GM10248 (cell line): ENCODE results near the gene STIM2.
A peak's percentile ranks its signal among the peaks of the same experiment; 100 is the strongest.

ENCODE experiments used
- CTCF ChIA-PET: fragments of 300-600 bp; sonication (Branson Sonifier 250); formaldehyde crosslinking; extraction: SDS; loops from one replicate; lab custom pipeline; 2021; ENCODE audit warnings: antibody characterized with exemption; lab: Yijun Ruan, JAX
- POLR2A ChIA-PET: fragments of 350-650 bp; sonication (Branson Sonifier 250); formaldehyde crosslinking; extraction: SDS; loops from one replicate; lab custom pipeline; 2020; ENCODE audit warnings: antibody characterized with exemption; lab: Yijun Ruan, JAX
- DNase-seq: peaks from one replicate; pipeline ENCODE4 v3.0.0; 2012; ENCODE audit errors: extremely low spot score
- CTCF ChIP-seq: IDR thresholded peaks from 2 replicates; pipeline ENCODE4 v1.5.1; 2012; ENCODE audit warnings: mild to moderate bottlenecking, low read depth; ENCODE audit errors: extremely low read depth, missing control alignments, control extremely low read depth

STIM2 gene

GRCh38 chr4:26850528-26850927 lies 10.1 kb upstream of the STIM2 start:
- POLR2A ChIA-PET = no interaction called here
- no peak for TF ChIP-seq CTCF
- no peak for DNase-seq
- CTCF ChIA-PET = interaction anchor here (2.3 kb wide), 1 partner anchor 15 kb away, joined by 5 read pairs; no protein-coding TSS in a partner anchor

DNA sequence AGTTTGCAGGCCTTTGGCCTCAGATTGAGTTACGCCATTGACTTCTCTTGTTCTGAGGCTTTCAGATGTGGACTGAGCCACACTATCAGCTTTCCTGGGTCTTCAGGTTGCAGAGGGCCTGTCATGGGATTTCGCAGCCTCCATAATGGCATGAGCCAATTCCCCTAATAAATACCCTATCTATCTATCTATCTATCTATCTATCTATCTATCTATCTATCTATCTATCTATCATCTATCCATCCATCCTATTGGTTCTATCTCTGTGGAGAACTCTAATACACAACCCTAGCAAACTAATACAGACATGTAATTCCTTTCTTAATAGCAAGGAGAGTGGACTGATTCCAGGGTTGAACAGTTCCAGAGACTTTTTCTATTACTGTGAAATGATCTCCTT lies 9.5 kb upstream of the STIM2 start:
- ChIA-PET CTCF (interaction anchor here (2.3 kb wide), 1 partner anchor 16 kb away, joined by 5 read pairs; no protein-coding TSS in a partner anchor), POLR2A (no interaction called here)
- TF ChIP-seq CTCF = no peak
- DNase-seq = no peak

GRCh38 chr4:26854701-26855100 lies 5.9 kb upstream of the STIM2 start:
- ChIA-PET POLR2A (no interaction called here), CTCF (interaction anchor here (0.7 to 1.5 kb wide), 6 partner anchors 19 to 155 kb away, joined by 3 to 5 read pairs (median 3); no protein-coding TSS in a partner anchor)

GRCh38 chr4:26856906-26857277 lies 3.7 kb upstream of the STIM2 start:
- TF ChIP-seq CTCF = no peak
- DNase-seq = no peak
- ChIA-PET POLR2A (no interaction called here), CTCF (interaction anchor here (1.5 to 1.9 kb wide), 2 partner anchors 147 to 153 kb away, joined by 3 to 4 read pairs; no protein-coding TSS in a partner anchor)

More at GRCh38 chr4:26854701-26855100, 5.9 kb upstream of the STIM2 start:
- DNase-seq = no peak
- TF ChIP-seq CTCF = no peak

DNA sequence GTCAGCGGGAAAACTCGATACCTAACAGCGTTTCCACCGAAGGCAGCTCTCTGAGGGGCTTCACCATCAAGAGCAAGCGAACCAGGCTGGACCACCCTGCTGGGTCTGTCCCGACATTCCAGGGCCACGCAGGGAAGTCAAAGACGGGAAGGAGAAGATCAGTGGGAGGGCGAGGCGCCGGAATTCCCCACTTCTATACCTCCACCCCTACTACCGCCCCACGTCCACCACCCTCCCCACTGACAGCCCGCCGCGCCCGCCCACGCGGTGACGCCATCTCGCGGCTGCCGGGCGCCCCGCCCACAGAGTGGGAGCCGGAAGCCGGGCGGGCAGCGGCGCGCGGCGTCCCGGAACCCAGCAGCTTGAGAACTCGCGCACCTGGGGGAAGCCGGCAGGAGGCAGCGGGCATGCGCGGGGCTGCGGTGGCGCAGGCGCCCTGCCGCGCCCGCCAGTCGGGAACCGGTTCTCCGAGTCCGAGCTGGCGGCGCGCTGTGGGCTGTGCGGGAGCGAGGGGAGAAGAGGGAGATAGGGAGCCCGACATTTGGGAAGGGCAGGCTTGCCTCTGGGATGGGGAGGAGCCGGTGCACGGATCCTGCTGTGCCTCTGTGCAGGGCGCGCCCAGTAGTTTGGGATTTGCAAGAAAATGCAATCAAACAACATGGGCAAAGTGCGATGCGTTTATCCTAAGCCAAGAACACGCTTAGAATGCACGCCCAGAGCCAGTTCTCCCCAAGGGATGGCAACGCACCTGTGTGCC lies 3.2 kb upstream of the STIM2 start:
- TF ChIP-seq CTCF = peak; percentile 3
- DNase-seq = peak; percentile 92
- CTCF ChIA-PET = interaction anchor here (1.5 to 1.9 kb wide), 2 partner anchors 146 to 153 kb away, joined by 3 to 4 read pairs; no protein-coding TSS in a partner anchor
- POLR2A ChIA-PET = no interaction called here

DNA sequence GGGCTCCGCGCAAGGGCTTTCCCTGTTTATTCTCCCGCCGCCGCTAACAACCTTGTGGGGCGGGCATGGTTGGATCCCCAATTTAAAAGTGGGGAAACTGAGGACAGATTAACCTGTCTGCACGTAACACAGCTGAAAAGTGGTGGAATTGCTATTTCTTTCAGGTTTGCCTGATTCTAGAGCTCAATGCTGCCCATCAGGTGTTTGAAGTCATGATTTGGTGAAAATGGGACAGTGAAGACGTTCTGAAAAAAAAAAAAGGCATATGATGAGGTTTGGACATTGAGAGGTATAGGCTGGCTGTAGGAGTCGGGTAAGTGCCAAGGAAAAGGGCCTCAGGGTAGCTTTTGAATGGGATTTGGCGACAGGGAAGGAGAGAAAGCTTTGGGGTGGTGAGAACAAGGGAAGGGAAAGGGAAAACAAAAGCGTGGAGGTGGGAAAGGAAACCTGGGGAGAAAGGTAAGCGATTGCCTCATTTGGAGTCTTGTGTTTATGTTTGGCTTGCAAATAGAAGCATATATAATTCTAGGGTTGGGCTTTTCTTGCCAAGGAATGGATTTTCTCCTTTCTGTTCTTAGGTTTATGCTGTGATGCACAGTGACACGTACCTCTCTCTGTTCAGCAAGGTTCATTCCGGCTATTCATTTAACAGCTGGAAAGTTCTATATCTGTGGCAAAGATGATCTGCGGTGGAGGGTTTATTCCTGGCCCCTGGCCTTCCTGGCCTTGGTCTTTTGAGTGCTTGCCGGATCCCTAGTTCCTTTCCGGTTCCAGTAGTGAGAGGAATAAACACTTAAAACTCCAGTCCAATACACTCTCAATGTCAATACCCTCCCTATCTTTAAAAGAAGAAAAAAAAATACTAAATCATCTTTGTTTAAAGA lies 2.4 kb upstream of the STIM2 start:
- DNase-seq = no peak
- TF ChIP-seq CTCF = no peak
- CTCF ChIA-PET = interaction anchor here (1.5 to 3.4 kb wide), 3 partner anchors 142 to 152 kb away, joined by 3 to 12 read pairs (median 4); no protein-coding TSS in a partner anchor
- POLR2A ChIA-PET = no interaction called here
